ENCODE measurements around the gene ALOX12.

- no peak for TF ChIP-seq CTCF (conservative IDR thresholded peaks at IDR 0.05; ENCODE audit: low read length)
- no peak for TF ChIP-seq EZH2phosphoT487 (IDR thresholded peaks at IDR 0.05; ENCODE audit: borderline replicate concordance, low read depth, low read length)
These were observed 46.0 kb downstream of the ALOX12 start for GRCh38 chr17:7041607-7042500.
